Measurements from ENCODE around the gene MX2. TPM values are rescaled to one million over a fixed set of nuclear protein-coding genes. Genes with fewer than 3 reads are reported as not detected.

The MX2 gene
- total and polyA plus RNA-seq, 2 of the 8 experiments (the other 6 are each of a cell fraction or from before 2014, with no cell fraction given): 3.1 to 8.9 TPM

DNA sequence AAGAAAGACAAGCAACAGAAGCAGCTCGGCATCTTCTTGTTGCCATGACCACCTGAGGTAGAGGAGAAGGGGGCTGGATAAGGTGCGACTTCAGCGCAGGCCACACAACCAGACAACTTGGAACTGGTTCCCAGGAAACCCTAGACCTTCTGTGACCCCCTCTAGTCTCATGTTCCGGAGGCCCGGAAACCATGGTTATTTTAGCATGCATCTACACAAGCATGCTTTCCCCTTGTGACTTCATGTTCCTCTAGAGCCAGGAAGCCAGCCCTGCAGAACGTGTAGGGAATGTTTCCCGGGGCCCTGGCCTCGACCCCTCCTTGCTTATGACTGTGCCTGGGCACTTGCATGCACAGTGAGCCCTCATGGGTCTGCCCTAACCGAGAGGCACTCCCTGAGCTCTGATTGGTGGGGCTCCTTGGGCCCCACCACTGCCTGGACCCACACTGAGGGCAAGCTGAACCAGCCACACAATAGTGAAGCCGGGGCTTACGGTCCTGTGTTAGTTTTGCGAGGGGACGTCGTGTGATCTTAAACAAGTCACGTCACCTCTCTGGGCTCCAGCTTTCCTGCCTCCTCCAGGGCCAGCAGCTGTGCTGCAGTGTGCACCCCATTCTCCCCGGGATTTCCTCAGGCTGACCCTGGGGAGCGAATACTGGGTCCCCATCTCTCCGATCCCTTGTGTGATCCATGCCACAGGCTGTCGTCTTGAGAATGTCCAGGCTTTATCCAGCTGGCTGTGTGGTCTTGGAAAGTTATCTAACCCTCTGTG lies 12.0 kb upstream of the MX2 start:
- H3K4me3 ChIP-seq (ENCODE audit: extremely low read depth in 1 of 4, insufficient read depth in 2 of 4, low read depth in 3 of 4, low read length in 4 of 4): no peak overlapping the region
- no peaks in the 10 kb centered on the region for H3K36me3 ChIP-seq (ENCODE audit: control insufficient read depth in 2 of 4, insufficient read depth in 4 of 4, low read length in 3 of 4)
- TF ChIP-seq SIRT6 (IDR thresholded peaks at IDR 0.05; ENCODE audit: low read length) (no peak), NRF1 (IDR thresholded peaks at IDR 0.05; ENCODE audit: low read depth, low read length) (no peak), POLR2AphosphoS5 (IDR thresholded peaks at IDR 0.05; ENCODE audit: low read depth, low read length) (no peak), HDAC2 (IDR thresholded peaks at IDR 0.05; ENCODE audit: borderline replicate concordance in 1 of 2, low read depth in 2 of 2, low read length in 2 of 2) (no peak), TAF1 (IDR thresholded peaks at IDR 0.05; ENCODE audit: low read depth, low read length) (no peak), CBX5 (IDR thresholded peaks at IDR 0.05; ENCODE audit: low read depth, low read length) (no peak), TAF7 (optimal IDR thresholded peaks at IDR 0.05; ENCODE audit: borderline replicate concordance, low read depth, low read length) (no peak)
- H3K79me1 ChIP-seq (ENCODE audit: low read depth, low read length): no peaks in the 10 kb centered on the region
- H2AK5ac ChIP-seq (ENCODE audit: low read depth, low read length): no peak overlapping the region
- ChIA-PET POLR2A (ENCODE audit: partially characterized antibody) (no interaction called here), CTCF (ENCODE audit: partially characterized antibody) (interaction anchor here (1.1 to 1.9 kb wide), 3 partner anchors 20 to 67 kb away, joined by 3 to 10 read pairs (median 5); no protein-coding TSS in a partner anchor)
- H3K4me2 ChIP-seq (ENCODE audit: insufficient read depth in 1 of 2, low read depth in 2 of 2, low read length in 2 of 2): no peak overlapping the region
- no peak overlapping the region for H3K23ac ChIP-seq (ENCODE audit: insufficient read length)
- no peaks in the 10 kb centered on the region for H4K20me1 ChIP-seq (replicated peaks in 1 of 2; ENCODE audit: control insufficient read depth in 1 of 2, insufficient read depth in 2 of 2, low read length in 2 of 2)
- 90% methylated on average over 18 of the region's 19 CpGs; no CpG with 5 or more reads in 1 of the 2 experiments for WGBS, 2 experiments (ENCODE audit: extremely low coverage in 1 of 2, insufficient coverage in 1 of 2, insufficient read length in 1 of 2, insufficient replicate concordance in 2 of 2, low coverage in 1 of 2, low lambda C conversion rate in 2 of 2, missing lambda C conversion rate in 1 of 2)
- no peaks in the 10 kb centered on the region for H3K4me1 ChIP-seq (replicated peaks in 1 of 4; ENCODE audit: control insufficient read depth in 3 of 4, insufficient read depth in 4 of 4, low read length in 3 of 4)
- no peaks in the 10 kb centered on the region for H3K79me2 ChIP-seq (ENCODE audit: control insufficient read depth in 1 of 2, insufficient read depth in 2 of 2, low read length in 2 of 2)
- no peak overlapping the region for H4K91ac ChIP-seq (replicated peaks; ENCODE audit: insufficient read length, low read length)
- no peak overlapping the region for H3K9ac ChIP-seq (replicated peaks in 1 of 4; ENCODE audit: extremely low read depth in 1 of 4, low read depth in 3 of 4, low read length in 3 of 4)
- H3K18ac ChIP-seq (ENCODE audit: extremely low read depth, low read length): no peak overlapping the region
- H3K4ac ChIP-seq (replicated peaks; ENCODE audit: insufficient read length, low read depth, low read length): no peak overlapping the region
- no peak overlapping the region for H3K27ac ChIP-seq (ENCODE audit: low read depth, low read length)
- no peak overlapping the region for H2AFZ ChIP-seq (ENCODE audit: low read length)
- H4K5ac ChIP-seq (ENCODE audit: insufficient read length, low read depth, low read length): no peak overlapping the region
- H2BK20ac ChIP-seq (ENCODE audit: low read length): no peak overlapping the region
- H2BK15ac ChIP-seq (ENCODE audit: low read length): no peak overlapping the region
- H2BK120ac ChIP-seq (replicated peaks; ENCODE audit: low read depth, low read length): no peak overlapping the region
- H3K14ac ChIP-seq (ENCODE audit: insufficient read length): no peak overlapping the region
- H3K27me3 ChIP-seq (replicated peaks in 1 of 4; ENCODE audit: control insufficient read depth in 3 of 4, extremely low read depth in 1 of 4, insufficient read depth in 3 of 4, low read length in 3 of 4): no peaks in the 10 kb centered on the region
- FAIRE-seq (no peak), DNase-seq (ENCODE audit: low read depth in 1 of 2, low spot score in 2 of 2) (no peak)
- no peaks in the 10 kb centered on the region for H3K9me3 ChIP-seq (ENCODE audit: insufficient read depth in 2 of 2, low read depth in 1 of 2, low read length in 1 of 2)
- H2BK5ac ChIP-seq (ENCODE audit: low read depth, low read length): no peak overlapping the region
- no peak overlapping the region for H2BK12ac ChIP-seq (ENCODE audit: low read depth, low read length)
- H3K56ac ChIP-seq (replicated peaks; ENCODE audit: insufficient read length, low read depth, low read length): no peak overlapping the region
- H3K23me2 ChIP-seq (ENCODE audit: low read depth, low read length): no peaks in the 10 kb centered on the region
- no peak overlapping the region for H4K8ac ChIP-seq (ENCODE audit: extremely low read depth, insufficient read depth, low read length)
